ENCODE measurements around the gene PPP2R2C. TPM values are rescaled to one million over a fixed set of nuclear protein-coding genes. Genes with fewer than 3 reads are reported as not detected.

PPP2R2C gene
- total RNA-seq, 1 experiment from 2014 or later: 8.1 TPM

GRCh38 chr4:6495736-6496135 lies 23.3 kb upstream of the PPP2R2C start:
- Histone ChIP-seq H4K20me1 (ENCODE audit: control insufficient read depth, insufficient read depth, insufficient read length) (no peaks in the 10 kb centered on the region), H3K79me2 (ENCODE audit: insufficient read depth, low read length) (no peaks in the 10 kb centered on the region), H2BK12ac (ENCODE audit: insufficient read length, low read depth, low read length) (no peak overlapping the region), H3K18ac (ENCODE audit: insufficient read length, low read depth, low read length) (no peak overlapping the region), H3T11ph (ENCODE audit: low read length) (no peak overlapping the region), H3K79me1 (ENCODE audit: insufficient read depth, low read depth, low read length, poor library complexity, severe bottlenecking) (no peaks in the 10 kb centered on the region), H3K23me2 (ENCODE audit: insufficient read length, low read depth, low read length, poor library complexity, severe bottlenecking) (no peaks in the 10 kb centered on the region), H3K56ac (ENCODE audit: insufficient read length, low read depth, low read length) (no peak overlapping the region), H3K27me3 (ENCODE audit: insufficient read depth, low read length) (no peaks in the 10 kb centered on the region), H4K8ac (replicated peaks; ENCODE audit: insufficient read length, low read depth, low read length) (no peak overlapping the region), H2AK5ac (ENCODE audit: insufficient read length, low read length) (no peak overlapping the region), H3K23ac (ENCODE audit: insufficient read length, low read depth, low read length) (no peak overlapping the region), H3K4me2 (ENCODE audit: insufficient read depth, insufficient read length, low read length) (no peak overlapping the region), H2AFZ (ENCODE audit: low read length) (no peak overlapping the region), H3K9ac (ENCODE audit: extremely low read depth, insufficient read length, low read length) (no peak overlapping the region), H2BK15ac (ENCODE audit: low read depth, low read length) (no peak overlapping the region), H2BK20ac (ENCODE audit: low read depth, low read length, poor library complexity, severe bottlenecking) (no peak overlapping the region), H2BK120ac (ENCODE audit: low read depth, low read length, poor library complexity, severe bottlenecking) (no peak overlapping the region), H4K91ac (ENCODE audit: insufficient read length, low read depth, low read length) (no peak overlapping the region), H3K9me3 (ENCODE audit: control insufficient read depth, low read depth, low read length) (no peaks in the 10 kb centered on the region), H3K4ac (ENCODE audit: low read depth, low read length) (no peak overlapping the region), H3K4me1 (ENCODE audit: insufficient read depth, low read length) (no peaks in the 10 kb centered on the region), H4K5ac (ENCODE audit: insufficient read length, low read depth, low read length) (no peak overlapping the region), H2BK5ac (ENCODE audit: insufficient read length, low read length) (no peak overlapping the region), H3K27ac (ENCODE audit: insufficient read length, low read depth, low read length) (no peak overlapping the region), H3K14ac (ENCODE audit: insufficient read depth, low read length) (no peak overlapping the region)
- no CpG with 5 or more reads among the region's 5 CpGs for WGBS (ENCODE audit: extremely low coverage, insufficient read length, low lambda C conversion rate)
- no peak overlapping the region for H3K4me3 Mint-ChIP-seq
- DNase-seq: no peak
- H3K4me1 Mint-ChIP-seq: peaks cover 14 to 16% of the 10 kb centered on the region in 2 experiments
- TF ChIP-seq CTCF (conservative IDR thresholded peaks at IDR 0.05): no peak
- H3K27ac Mint-ChIP-seq: no peak overlapping the region; a peak in 1 of 7 replicates
- H3K36me3 Mint-ChIP-seq (ENCODE audit: insufficient read depth in 1 of 3, low read depth in 3 of 3): no peaks in the 10 kb centered on the region; a peak in 1 of 7 replicates
- peaks cover 0 to 3% of the 10 kb centered on the region in 2 experiments; a peak in 3 of 5 replicates for H3K9me3 Mint-ChIP-seq
- peaks cover 15% of the 10 kb centered on the region for H3K27me3 Mint-ChIP-seq (ENCODE audit: low read depth)

Measured in H9 (cell line).